HTERT RPE-1 (cell line): ENCODE results near the gene ROR2.

Source experiments
- in situ Hi-C: fragments of 300-500 bp; cut with MboI; formaldehyde crosslinking; loops from 4 replicates; pipeline ENCODE4 v1.14.3; 2020; ENCODE audit warnings: low sequenced_read_pairs

The ROR2 gene

GRCh38 chr9:91843623-91844148 is 106.3 kb downstream of the ROR2 start:
- in situ Hi-C loops: no loop called here

GRCh38 chr9:91843093-91843492 is 106.9 kb downstream of the ROR2 start:
- in situ Hi-C loops: no loop called here

DNA sequence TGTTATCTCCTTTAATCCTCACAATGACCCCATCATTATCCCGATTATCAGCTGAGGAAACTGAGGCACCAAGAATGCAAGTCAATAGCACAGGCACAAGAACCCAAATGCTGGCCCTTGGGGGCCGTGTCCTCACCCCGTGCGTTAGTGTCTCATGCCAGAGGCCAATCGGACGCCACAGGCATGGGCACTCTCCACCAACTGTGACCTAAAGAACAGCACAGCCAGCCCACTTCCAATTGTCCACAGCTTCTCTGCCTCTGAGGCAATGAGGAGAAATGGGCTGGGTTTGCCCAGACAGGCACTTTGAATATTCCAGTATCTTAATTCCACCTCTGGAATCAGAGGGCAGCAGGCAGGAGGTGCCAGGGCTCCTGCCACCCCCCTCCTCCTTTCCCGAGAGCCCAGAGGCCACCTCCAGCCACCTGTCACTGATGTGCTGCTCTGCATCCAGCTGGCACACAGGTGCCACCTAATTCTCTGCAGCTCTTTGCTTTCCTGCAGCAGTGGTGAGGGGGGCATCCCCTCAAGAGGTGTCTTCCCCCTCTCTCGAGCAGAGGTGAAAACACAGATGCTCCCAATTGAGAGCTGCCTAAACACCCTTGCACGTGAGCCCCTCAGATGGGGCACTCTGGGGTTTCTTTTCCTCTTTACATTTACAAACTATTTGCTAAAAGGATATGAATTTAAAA is 107.5 kb downstream of the ROR2 start:
- in situ Hi-C loops: no loop called here

- in situ Hi-C loops: no loop called here
These were observed 108.4 kb downstream of the ROR2 start for GRCh38 chr9:91841591-91841990.

GRCh38 chr9:91840882-91841281 is 109.1 kb downstream of the ROR2 start:
- in situ Hi-C loops: no loop called here

GRCh38 chr9:91840469-91840868 is 109.6 kb downstream of the ROR2 start:
- in situ Hi-C loops: no loop called here

DNA sequence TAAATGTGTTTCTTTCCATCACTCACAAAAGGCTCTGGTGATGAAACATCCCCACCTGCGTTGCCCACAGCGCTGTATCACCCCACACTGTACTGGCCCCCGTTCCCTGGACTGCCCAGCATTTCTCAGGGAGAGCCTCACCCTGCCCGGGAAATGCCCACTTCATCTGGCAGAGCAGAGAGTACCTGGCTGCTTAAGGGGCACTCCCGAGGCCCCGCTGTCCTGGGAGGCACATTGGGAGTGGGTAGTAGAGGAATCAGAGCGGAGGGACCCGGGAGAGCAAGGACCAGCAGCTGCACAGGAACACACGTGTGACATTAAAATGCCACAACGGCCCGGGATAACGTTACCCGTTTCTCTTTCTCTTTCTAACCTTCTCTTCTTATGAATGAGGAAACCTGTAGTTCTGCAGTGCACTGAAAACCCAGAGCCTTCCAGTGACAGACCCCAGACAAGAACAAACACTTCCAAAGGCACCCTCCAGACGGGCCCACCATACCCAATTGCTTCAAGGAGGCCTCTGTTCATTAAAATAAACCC is 110.0 kb downstream of the ROR2 start:
- in situ Hi-C loops: no loop called here

DNA sequence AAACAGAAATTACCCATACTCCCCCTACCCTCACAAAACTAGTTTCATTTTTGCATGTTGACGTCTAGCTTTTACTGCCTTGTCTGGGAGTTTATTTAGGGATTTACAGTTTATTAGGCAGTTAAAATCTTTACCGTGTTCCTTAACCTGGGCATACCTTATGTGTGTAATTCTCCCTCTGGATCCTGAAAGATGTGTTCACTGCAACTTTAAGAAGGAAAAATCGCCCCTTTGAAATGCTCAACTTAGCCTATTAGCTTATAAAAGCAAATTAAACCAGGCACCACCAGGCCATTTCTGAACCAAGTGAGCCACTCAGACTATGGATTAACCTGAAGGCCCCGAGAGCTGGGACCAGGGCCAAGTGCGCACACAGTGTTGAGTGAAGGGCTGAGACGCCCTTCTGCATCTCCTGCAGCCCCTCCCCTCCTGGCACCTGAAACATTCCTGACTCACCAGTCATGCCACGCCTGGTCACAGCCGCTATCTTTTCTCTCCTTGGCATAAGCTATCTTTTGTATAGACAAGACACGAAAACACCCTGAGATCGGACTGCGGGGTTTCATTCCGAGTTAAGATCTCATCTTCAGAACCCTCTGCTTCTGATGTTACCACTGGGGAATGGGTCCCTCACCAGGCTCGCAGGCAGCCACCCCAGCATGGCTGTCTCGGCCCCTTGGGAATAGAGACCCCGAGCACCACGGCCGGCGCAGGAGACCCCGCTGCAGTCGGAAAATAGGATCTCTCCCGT is 111.9 kb downstream of the ROR2 start:
- in situ Hi-C loops: no loop called here

- in situ Hi-C loops: no loop called here
These were observed 113.5 kb downstream of the ROR2 start for GRCh38 chr9:91836515-91836914.

GRCh38 chr9:91835632-91836031 is 114.4 kb downstream of the ROR2 start:
- in situ Hi-C loops: no loop called here

DNA sequence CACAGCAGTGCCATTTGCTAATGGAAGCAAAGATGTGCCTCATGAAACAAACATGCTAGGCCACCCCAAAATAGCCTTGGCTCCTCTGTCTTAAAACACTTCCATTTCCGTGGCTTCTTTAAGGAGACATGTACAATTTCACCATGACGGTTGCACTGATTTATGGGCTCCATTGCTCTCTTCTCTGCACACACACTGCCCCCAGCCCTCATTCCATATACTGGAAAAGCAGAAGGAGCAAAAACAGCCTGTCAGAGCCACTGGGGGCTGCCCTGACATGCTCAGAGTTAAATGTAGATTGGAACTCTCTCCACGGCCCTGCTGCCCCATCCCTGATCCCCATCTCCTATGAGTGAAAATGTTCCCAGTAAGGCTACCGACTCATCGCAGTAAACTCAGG is 114.8 kb downstream of the ROR2 start:
- in situ Hi-C loops: no loop called here

- in situ Hi-C loops: no loop called here
These were observed 115.3 kb downstream of the ROR2 start for GRCh38 chr9:91834740-91835139.

DNA sequence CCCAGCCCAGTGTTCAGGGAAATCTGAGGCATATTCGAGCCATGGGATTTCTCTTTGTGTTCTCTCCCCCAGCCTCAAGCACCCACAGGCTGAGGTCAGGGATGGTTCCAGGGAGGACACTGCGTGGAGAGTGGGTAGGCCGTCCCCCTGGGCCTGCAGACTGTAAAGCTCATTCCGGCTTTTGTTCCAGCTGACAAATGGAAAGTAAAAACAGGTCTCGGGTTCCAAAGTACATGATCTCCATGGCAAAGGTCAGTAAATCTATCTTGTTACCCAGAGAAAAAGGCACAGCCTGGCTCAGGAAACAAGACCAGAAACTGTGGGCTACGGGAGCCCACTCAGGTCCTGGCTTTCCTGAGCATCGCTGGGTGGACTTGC is 116.2 kb downstream of the ROR2 start:
- in situ Hi-C loops: no loop called here

DNA sequence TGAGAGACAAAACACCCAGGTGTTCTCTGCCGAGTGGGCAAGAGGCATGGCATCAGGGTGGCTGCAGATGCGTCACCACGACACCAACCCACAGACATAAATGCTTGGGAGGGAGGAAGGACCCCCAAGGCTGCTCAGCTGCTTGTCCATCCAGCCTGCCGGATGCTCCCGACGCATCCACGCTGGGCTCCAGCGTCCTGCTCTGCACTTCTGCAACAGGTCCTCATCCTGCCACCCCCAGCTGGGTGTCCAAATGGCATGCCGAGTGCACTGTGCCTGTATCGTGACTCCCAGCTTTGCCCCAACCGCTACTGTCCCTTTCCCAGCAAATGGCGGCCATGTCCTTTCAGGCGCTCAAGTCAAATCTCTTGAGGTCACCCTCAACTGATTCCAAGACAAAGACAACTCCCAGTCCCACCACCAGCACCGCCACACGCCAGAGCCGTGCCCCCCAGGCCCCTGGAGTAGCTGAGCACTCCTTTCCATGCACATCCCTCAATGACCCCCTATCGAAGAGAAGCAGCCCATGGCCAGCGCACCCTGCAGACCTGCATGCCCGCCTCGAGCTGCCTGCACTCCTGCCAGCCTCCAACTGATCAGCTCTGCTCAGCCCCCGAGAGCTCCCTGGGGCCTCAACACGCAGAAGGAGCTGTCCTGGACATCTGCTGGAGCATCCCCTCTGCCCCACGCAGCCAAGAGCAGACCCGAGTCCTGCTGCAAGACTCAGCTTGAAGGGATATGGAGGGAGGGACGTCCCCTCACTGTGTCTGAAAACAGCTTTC is 116.7 kb downstream of the ROR2 start:
- in situ Hi-C loops: no loop called here

- in situ Hi-C loops: no loop called here
These were observed 117.7 kb downstream of the ROR2 start for GRCh38 chr9:91832322-91832721.

GRCh38 chr9:91825866-91826265 is 124.2 kb downstream of the ROR2 start:
- in situ Hi-C loops: no loop called here

DNA sequence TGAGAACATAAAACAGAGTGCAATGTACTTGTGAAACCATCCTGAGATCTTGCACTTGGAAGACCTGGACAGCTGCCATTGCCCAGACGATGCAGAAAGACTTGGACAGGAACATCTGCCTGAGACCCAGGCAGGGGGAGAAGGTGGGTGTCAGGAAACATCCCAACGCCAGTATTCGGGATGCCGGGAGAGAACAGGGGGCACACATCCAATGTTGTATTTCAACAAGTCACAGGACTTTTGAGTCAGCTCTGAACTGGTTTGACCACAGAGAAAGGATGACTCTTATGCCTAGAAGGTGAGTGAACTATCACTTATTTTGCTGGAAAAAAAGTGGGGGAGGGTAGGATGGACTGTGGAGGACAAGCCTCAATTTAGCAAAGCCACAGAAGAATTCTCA is 124.6 kb downstream of the ROR2 start:
- in situ Hi-C loops: no loop called here

DNA sequence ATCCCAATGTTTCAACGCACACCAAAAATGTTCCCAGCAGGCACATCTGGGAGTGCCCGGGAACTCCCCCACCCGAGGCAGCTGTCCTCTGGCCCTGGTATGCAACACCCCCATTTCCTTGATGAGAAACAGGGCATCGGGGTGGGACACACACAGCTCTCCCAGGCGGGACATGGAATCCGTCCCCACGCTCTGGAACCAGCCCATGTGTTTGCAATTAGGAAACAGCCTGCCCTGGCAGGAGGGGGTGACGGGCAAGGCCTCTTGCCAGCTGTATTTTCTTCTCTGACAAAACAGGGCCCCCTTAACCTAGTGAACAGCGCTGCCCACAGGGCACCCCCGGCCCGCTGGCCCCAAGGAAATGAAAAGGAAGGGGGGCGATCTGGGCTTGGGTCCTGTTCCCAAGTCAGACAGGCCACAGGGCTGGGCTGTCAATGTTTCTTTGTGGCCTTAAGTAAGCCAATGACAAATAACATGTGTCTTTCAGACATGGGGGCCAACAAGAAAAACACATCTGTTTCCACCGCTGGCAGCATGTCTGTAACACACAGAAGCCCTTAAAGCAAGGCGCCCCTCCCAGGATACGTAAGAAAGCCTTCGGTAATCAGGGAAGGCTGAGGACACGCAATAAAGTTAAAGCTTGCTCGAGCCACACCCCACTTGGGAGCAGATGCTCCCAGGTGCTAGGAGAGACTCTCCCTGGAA is 125.3 kb downstream of the ROR2 start:
- in situ Hi-C loops: no loop called here

- in situ Hi-C loops: no loop called here
These were observed 125.9 kb downstream of the ROR2 start for GRCh38 chr9:91824151-91824550.

DNA sequence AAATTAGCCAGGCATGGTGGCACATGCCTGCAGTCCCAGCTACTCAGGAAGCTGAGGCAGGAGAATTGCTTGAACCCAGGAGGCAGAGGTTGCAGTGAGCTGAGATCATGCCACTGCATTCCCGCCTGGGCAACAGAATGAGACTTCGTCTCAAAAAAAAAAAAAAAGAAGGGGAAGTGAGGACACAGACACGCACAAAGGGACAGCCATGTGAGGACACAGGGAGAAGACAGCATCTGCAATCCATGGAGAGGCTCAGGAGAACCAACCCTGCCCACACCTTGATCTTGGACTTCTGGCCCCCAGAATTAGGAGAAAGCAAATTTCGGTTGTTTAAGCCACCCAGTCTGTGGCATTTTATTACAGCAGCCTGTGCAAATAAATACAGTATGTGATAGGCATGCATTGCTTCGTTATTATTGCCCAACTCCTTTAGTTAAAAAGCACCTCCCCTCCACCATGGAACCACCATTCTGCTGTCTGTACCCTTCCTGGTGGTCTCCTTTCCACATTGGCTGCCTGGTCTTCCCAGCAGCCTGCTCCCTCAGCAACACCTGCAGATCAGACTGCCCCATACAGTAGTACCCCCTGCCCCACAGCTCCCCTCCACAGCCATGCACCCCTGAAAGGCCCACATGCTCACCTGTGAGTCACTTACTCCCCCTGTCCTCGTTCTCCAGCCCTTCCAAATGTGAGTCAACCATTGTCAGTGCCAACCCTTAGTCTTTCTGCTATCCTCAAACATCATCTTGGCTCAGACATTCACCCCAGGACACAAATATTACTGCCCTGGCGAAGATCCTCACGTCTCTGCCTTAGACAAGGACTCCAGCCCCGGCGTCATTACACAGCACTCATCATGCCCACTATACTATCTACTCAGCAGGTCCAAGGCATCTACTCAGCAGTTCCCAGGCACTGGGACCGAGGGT is 128.8 kb downstream of the ROR2 start:
- in situ Hi-C loops: no loop called here
